ENCODE data around the gene HOXB9.

HOXB9 gene

GRCh38 chr17:48622857-48623256, 3.3 kb downstream of the HOXB9 start:
- DNase-seq = no peak

- no peak for DNase-seq
Measured at GRCh38 chr17:48621410-48622392, 4.5 kb downstream of the HOXB9 start.

GRCh38 chr17:48620461-48621139, 5.6 kb downstream of the HOXB9 start:
- no peak for DNase-seq

- no peak for DNase-seq
Measured at GRCh38 chr17:48619826-48620449, 6.2 kb downstream of the HOXB9 start.

- DNase-seq = peak; percentile 42
Measured at GRCh38 chr17:48618256-48618896, 7.8 kb downstream of the HOXB9 start.

GRCh38 chr17:48617471-48618255, 8.5 kb downstream of the HOXB9 start:
- DNase-seq = no peak

- DNase-seq = no peak
Measured at GRCh38 chr17:48616717-48617470, 9.3 kb downstream of the HOXB9 start.

- DNase-seq = no peak
Measured at GRCh38 chr17:48615963-48616716, 10.0 kb downstream of the HOXB9 start.

GRCh38 chr17:48615047-48615962, 10.9 kb downstream of the HOXB9 start, which contains the start of gene HOXB8:
Gene HOXB8, minus strand, starts transcription at chr17:48615292. Its CDS starts 588 bp downstream, at chr17:48614704.
- DNase-seq = no peak

- DNase-seq = no peak
Measured at GRCh38 chr17:48613862-48614694, 12.1 kb downstream of the HOXB9 start.

- DNase-seq = peak; percentile 24
Measured at GRCh38 chr17:48612854-48613691, 13.1 kb downstream of the HOXB9 start.

GRCh38 chr17:48612456-48612853, 13.7 kb downstream of the HOXB9 start:
- no peak for DNase-seq

- peak; percentile 63 for DNase-seq
Measured at GRCh38 chr17:48611681-48612455, 14.3 kb downstream of the HOXB9 start.

GRCh38 chr17:48611213-48611612, 14.9 kb downstream of the HOXB9 start:
- DNase-seq = no peak

GRCh38 chr17:48610282-48611211, 15.6 kb downstream of the HOXB9 start, which contains the start of gene HOXB7:
Gene HOXB7, minus strand, starts transcription at chr17:48611017. Its CDS starts 99 bp downstream, at chr17:48610918.
- DNase-seq = peak; percentile 32
